ENCODE results near the gene RNF123. TPM values are rescaled to one million over a fixed set of nuclear protein-coding genes. Genes with fewer than 3 reads are reported as not detected.

The RNF123 gene
- total RNA-seq, 1 experiment from 2014 or later = 31.2 TPM

DNA sequence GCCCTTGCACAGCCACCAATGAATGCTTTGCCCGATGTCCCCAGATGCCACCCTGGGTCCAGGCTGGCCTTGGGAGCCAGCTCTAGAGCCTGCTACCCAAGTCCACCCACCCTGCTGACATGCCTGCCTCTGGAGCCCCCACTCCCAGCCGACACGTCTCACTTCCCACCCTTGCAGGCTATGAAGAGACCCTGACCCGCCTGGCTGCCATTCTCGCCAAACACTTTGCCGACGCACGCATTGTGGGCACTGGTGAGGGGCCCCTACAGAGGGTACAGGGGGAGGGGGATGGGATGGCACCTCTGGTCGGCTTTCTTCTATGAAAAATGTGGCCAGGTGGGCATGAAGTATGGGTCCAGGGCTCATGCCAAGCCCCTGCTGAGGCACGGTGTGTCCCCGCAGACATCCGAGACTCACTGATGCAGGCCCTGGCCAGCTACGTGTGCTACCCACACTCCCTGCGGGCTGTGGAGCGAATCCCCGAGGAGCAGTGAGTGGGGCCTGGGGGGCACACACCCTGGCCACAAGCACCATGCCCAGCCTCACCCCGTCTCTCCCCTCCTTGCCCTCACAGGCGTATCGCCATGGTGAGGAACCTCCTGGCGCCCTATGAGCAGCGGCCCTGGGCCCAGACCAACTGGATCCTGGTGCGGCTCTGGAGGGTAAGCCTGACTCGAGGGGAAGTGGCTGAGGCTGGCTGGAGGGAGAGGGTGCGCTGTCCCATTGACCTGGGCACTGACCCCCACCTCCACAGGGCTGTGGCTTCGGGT lies 24.2 kb downstream of the RNF123 start:
- Histone ChIP-seq H3K27me3 (ENCODE audit: control insufficient read depth, insufficient read depth, low read length) (peaks cover 3% of the 10 kb centered on the region; the same call in 1 of the 2 replicates), H3K36me3 (replicated peaks; ENCODE audit: control insufficient read depth, insufficient read depth, low read length) (no peaks in the 10 kb centered on the region; the same call in 1 of the 2 replicates), H3K4me3 (ENCODE audit: insufficient read depth, low read depth, low read length) (no peak overlapping the region)
- DNase-seq = peak; percentile 29

DNA sequence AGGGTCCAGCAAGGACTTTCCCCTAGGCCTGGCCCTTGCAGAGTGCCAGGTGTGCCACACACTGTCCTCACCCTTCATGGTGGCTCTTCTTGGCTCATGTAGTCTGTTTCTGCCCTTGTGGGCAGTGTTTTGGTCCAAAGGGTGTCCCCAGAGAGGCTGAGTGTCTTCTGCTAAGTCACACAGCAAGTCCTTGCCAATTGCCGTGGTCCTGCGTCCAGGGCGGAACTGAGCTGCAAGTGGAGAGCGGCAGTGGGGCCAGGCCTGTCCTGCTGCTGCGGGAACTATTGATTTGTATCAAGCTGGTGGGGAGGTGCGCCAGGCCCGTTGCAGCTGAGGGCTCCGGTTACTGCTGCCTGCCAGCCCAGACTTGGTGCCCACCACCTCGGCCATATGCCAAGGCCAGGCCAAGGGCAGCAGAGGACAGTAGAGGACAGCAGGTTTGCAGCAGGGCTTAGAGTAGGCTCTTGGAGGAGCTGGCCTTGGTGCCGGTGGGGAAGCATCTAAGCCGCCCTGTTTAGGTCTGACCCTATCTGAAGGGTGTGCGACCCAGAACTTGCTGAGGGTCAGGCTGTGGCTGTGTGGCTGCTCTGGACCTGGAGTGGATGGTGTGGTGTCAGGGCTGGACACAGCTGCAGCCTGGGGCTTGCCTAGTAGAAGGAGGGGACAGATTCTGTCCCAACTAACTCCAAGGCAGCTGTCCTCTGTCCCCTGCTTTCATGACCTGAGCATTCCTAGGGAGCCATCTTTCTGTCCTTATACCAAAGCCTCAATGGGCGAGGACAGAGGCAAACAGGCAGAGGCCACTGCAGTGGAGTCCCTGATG lies 25.6 kb downstream of the RNF123 start:
- peaks cover 7% of the 10 kb centered on the region; the same call in 1 of the 2 replicates for H3K27me3 ChIP-seq (ENCODE audit: control insufficient read depth, insufficient read depth, low read length)
- no peaks in the 10 kb centered on the region; the same call in 1 of the 2 replicates for H3K36me3 ChIP-seq (replicated peaks; ENCODE audit: control insufficient read depth, insufficient read depth, low read length)
- no peak for DNase-seq
- H3K4me3 ChIP-seq (ENCODE audit: insufficient read depth, low read depth, low read length) = no peak overlapping the region

DNA sequence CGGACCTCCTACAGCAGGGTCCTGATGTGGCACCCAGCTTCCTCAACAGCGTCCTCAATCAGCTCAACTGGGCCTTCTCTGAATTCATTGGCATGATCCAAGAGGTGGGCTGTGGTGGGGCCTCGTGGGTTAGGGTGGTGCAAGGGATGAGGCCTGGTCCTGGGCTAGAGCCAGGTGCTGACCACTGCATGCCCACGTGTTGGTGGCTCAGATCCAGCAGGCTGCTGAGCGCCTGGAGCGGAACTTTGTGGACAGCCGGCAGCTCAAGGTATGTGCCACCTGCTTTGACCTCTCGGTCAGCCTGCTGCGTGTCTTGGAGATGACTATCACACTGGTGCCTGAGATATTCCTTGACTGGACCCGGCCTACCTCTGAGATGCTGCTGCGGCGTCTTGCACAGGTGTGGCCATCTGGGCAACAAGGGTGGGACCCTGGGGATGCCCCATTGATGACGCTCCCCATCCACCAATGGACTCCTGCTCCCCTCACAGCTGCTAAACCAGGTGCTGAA lies 26.3 kb downstream of the RNF123 start:
- Histone ChIP-seq H3K27me3 (ENCODE audit: control insufficient read depth, insufficient read depth, low read length) (peaks cover 7% of the 10 kb centered on the region; the same call in 1 of the 2 replicates), H3K36me3 (replicated peaks; ENCODE audit: control insufficient read depth, insufficient read depth, low read length) (no peaks in the 10 kb centered on the region; the same call in none of the 2 replicates), H3K4me3 (ENCODE audit: insufficient read depth, low read depth, low read length) (no peak overlapping the region)
- no peak for DNase-seq

DNA sequence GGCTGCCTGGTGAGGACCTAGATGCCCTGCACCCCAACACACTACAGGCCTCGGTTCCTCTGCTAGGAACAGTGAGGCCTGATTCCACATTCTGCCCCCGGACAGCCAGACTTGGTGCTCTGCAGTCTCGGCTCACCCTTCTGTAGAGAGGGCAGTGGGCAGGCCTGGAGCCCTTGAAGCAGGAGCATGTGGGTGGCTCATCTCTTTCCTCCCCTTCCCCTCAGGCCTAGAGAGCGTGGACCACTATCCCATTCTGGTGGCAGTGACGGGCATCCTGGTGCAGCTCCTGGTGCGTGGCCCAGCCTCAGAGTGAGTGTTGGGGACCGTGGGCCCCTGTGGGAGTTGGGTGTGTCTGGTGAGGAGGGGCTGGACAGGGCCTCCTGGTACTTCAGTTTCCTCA lies 26.8 kb downstream of the RNF123 start:
- no peak for DNase-seq
- no peak overlapping the region for H3K4me3 ChIP-seq (ENCODE audit: insufficient read depth, low read depth, low read length)
- H3K27me3 ChIP-seq (ENCODE audit: control insufficient read depth, insufficient read depth, low read length) = peaks cover 7% of the 10 kb centered on the region; the same call in 1 of the 2 replicates
- peaks cover 4% of the 10 kb centered on the region for H3K36me3 ChIP-seq (replicated peaks; ENCODE audit: control insufficient read depth, insufficient read depth, low read length)

DNA sequence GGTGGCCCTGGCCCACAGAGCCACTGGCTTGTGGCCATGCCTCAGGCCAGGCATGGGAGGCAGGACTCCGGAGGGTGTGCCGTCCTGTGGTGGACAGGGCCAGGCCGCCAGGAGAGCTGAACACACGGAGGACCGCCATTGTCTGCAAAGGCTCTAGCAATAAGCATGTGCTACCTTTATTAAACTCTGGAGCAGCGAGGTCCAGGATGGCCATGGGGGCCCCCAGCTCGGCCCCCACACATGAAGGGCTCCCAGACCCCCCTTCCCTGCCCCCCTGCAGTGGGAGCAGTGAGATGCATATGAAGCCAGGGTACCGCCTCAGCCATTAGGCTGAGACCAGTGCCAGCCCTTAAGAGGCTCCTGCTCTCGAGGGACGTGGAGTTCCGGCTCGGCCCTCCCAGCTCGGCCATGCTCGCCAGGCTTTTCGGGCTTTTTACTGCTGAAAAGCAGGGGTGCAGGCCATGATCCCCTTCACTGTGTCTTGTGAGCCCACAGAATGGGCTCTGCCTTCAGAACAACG lies 27.4 kb downstream of the RNF123 start:
- H3K27me3 ChIP-seq (ENCODE audit: control insufficient read depth, insufficient read depth, low read length) = peaks cover 7% of the 10 kb centered on the region; the same call in 1 of the 2 replicates
- peak; percentile 35 for DNase-seq
- H3K4me3 ChIP-seq (ENCODE audit: insufficient read depth, low read depth, low read length) = no peak overlapping the region
- peaks cover 7% of the 10 kb centered on the region for H3K36me3 ChIP-seq (replicated peaks; ENCODE audit: control insufficient read depth, insufficient read depth, low read length)

DNA sequence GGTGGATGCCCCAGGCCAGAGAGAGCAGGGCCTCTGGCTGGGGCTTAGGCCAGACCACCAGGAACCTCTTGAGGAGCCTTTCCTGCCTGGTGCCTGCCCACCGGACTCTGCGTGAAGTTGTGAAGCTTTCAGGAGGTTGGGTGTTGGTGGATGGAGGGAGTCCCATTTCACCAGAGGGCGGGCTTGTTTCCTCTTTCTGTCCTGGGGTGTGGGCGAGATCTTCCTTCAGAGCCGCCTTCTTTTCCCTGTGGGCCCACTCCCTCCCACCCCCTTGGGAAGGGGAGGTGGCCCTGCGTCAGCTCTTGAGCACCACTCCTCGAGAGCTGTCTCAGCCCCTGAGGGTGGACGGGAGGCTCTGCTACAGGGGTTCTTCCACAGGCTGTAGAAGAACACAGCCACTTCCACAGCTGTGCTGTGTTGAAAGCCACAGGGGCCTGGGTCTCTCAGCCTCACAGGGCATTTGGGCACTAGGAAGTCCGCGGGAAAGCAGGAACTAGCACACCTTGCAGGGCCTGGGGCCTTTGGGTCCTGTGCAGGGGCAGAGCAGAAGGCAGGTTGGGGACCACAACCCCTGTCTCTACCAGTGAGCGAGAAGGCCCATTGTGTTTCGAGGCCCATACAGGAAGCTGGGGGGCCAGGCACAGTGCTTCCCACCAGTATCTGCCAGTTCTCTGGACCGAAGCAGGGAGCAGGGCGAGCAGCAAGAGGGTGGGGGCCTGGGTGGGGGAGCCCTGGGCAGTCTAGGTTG lies 28.0 kb downstream of the RNF123 start:
- H3K36me3 ChIP-seq (replicated peaks; ENCODE audit: control insufficient read depth, insufficient read depth, low read length) = peaks cover 11% of the 10 kb centered on the region
- H3K27me3 ChIP-seq (ENCODE audit: control insufficient read depth, insufficient read depth, low read length) = peaks cover 7% of the 10 kb centered on the region; the same call in 1 of the 2 replicates
- H3K4me3 ChIP-seq (ENCODE audit: insufficient read depth, low read depth, low read length) = no peak overlapping the region
- DNase-seq = peak; percentile 28

DNA sequence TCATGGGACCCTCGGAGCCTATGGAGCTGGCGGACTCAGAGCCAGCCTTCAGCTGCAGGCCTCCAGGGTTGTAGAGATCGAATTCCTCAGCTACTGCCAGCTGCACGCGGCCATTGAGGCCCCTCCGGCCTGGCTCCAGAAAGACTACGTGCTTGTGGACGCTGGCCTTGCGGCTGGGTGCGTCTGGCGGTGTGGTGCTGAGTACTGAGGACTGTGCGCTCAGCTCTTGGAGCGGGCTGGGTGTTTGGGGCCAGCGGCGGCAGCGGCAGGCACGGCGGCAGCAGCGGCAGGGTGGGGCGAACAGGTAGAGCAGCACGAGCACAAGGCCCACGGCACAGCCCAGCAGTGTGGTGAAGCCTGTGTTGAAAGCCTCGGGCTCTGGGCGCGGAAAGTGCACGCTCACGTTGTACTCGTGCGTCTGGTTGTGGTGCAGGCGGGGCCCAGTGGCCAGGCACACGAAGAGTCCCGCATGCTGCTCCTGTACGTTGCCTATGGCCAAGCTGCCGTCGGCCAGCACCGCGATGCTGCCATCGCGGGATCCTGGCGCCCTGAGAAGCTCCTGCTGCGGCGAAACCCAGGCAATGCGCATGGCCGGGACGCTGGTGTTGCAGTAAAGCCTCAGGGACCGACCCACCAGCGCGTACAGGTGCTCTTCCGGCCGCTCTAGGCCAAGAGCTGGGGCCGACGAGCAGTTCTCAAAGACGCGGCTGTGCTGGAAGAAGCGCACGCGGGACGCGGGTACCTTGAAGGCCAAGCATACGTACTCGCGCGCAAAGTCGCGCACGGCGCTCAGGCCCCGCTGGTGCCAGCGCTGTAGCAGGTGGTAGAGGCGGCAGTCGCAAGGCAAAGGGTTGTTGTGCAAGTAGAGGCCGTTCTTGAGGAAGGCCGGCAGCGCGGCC lies 28.9 kb downstream of the RNF123 start:
- peak overlapping the region; percentile 84 for H3K4me3 ChIP-seq (ENCODE audit: insufficient read depth, low read depth, low read length)
- H3K36me3 ChIP-seq (replicated peaks; ENCODE audit: control insufficient read depth, insufficient read depth, low read length) = peaks cover 15% of the 10 kb centered on the region
- peak; percentile 57 for DNase-seq
- H3K27me3 ChIP-seq (ENCODE audit: control insufficient read depth, insufficient read depth, low read length) = peaks cover 7% of the 10 kb centered on the region; the same call in 1 of the 2 replicates

DNA sequence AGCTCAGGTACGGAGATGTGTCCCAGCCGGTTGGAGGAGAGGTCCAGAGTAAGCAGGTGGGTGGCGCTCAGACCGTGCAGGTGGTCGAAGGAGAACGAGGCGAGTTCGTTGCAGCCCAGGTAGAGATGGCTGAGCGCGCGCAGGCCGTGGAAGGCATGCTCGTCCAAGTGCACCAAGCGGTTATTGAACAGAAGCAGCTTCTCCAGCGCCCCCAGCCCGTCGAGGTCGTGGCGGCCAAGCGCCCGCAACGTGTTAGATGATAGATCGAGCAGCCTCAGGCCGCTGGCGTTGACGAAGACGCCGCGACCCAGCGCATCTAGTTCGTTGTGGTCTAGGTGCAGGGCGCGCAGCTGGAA lies 29.5 kb downstream of the RNF123 start:
- Histone ChIP-seq H3K27me3 (ENCODE audit: control insufficient read depth, insufficient read depth, low read length) (peaks cover 7% of the 10 kb centered on the region; the same call in 1 of the 2 replicates), H3K4me3 (ENCODE audit: insufficient read depth, low read depth, low read length) (peak overlapping the region; percentile 84), H3K36me3 (replicated peaks; ENCODE audit: control insufficient read depth, insufficient read depth, low read length) (peaks cover 15% of the 10 kb centered on the region)
- DNase-seq = no peak

DNA sequence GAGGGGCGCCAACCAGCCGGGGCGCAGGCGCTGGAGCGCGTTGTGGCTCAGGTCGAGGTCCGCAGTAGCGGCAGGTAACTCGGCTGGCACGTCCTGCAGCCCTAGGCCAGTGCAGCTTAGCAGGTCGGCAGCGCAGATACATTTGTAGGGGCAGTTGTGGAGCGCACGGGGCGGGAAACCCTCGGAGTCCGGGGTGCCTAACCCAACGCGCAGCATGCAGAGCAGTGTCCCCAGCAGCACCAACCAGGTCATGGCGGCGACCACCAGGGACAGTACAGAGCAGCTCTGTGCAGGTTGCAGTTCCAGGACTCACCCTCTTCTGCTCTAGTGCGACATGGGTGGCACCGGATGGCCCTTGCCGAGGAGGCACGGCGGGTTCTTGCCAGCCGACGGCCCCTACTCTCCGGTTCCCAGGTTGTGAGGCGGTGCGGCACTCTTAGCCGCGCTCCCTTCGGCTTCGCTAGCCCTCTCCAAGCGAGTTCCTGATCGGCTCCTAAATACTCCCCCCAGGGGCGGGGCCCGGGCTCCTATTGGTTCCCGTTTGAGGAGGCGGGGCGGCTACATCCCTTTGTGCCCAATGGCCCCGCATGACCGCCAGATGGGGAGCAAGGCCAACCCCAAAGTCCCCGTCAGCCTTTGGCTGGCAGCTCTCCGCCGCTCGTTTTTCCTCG lies 30.0 kb downstream of the RNF123 start, which contains the start of gene AMIGO3:
Gene AMIGO3, minus strand, starts transcription at position 471 of the 671 bp plus-strand sequence. Its CDS starts 219 bp downstream, at position 252.
- DNase-seq = peak; percentile 100
- H3K27me3 ChIP-seq (ENCODE audit: control insufficient read depth, insufficient read depth, low read length) = peaks cover 7% of the 10 kb centered on the region; the same call in 1 of the 2 replicates
- peak within 1 kb of the TSS; percentile 84 for H3K4me3 ChIP-seq (ENCODE audit: insufficient read depth, low read depth, low read length)
- H3K36me3 ChIP-seq (replicated peaks; ENCODE audit: control insufficient read depth, insufficient read depth, low read length) = peaks cover 15% of the 10 kb centered on the region

DNA sequence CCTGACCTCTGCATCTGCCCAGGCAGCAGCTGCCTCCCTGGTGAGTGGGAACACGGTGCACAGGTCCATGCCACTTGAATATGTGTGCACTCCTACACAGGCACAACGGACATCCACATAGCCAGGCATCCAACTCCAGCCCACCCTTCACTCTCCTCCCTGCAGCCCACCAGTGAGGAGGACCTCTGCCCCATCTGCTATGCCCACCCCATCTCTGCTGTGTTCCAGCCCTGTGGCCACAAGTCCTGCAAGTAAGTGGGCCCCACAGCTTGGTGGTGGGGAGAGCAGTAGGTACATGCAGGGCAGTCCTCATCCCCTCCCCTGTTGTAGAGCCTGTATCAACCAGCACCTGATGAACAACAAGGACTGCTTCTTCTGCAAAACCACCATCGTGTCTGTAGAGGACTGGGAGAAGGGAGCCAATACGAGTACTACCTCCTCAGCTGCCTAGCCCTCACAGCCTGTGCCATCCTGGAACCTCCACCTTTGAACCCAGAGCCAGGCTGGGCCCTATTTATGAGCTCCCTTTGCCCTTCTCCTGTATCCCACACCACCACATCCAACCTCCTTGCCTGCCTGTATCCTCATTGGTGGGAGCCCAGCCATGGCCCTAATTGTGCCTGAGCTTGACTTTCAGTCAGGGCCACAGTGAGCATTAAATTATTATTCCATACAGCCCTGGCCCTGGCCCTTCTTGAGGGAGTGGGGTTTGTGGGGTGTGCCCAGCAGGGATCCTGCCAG lies 31.7 kb downstream of the RNF123 start:
- H3K4me3 ChIP-seq (ENCODE audit: insufficient read depth, low read depth, low read length) = no peak overlapping the region
- H3K27me3 ChIP-seq (ENCODE audit: control insufficient read depth, insufficient read depth, low read length) = peaks cover 7% of the 10 kb centered on the region; the same call in 1 of the 2 replicates
- H3K36me3 ChIP-seq (replicated peaks; ENCODE audit: control insufficient read depth, insufficient read depth, low read length) = peaks cover 15% of the 10 kb centered on the region
- DNase-seq = peak; percentile 24

DNA sequence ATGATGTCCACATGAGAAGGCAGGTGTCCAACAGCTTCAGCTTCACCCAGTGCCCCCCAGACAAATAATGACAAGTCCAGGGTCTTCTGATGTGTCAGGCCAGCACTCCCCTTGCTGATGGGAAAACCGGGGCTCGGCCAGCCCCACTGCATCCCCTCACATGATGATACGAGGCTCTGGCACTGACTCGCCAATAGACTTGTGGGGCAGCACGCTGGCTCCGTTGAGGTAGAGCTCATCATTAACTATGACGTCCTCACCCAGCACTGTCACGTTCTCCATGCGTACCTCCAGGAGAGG lies 32.2 kb downstream of the RNF123 start:
- peaks cover 16% of the 10 kb centered on the region for H3K36me3 ChIP-seq (replicated peaks; ENCODE audit: control insufficient read depth, insufficient read depth, low read length)
- no peak for DNase-seq
- no peak overlapping the region for H3K4me3 ChIP-seq (ENCODE audit: insufficient read depth, low read depth, low read length)
- peaks cover 7% of the 10 kb centered on the region; the same call in 1 of the 2 replicates for H3K27me3 ChIP-seq (ENCODE audit: control insufficient read depth, insufficient read depth, low read length)

Data from H7 (cell line).